Measurements from ENCODE around the gene MSI1.

MSI1 gene

GRCh38 chr12:120376934-120377572 is 8.1 kb upstream of the MSI1 start:
- DNase-seq (ENCODE audit: low read depth), result no peak

DNA sequence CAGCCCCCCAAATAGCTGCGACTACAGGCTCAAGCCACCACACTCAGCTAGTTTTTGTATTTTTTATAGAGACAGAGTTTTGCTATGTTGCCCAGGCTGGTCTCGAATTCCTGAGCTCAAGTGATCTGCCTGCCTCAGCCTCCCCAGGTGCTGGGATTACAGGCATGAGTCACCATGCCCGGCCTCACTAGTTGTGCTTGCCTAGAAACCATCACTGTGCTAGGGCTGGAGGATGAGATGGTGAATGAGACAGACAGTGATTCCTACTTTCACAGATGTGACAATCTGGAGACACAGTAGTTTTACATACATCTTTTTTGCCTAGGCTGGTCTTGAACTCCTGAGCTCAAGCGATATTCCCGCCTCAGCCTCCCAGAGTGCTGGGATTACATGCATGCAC is 7.5 kb upstream of the MSI1 start:
- DNase-seq (ENCODE audit: low read depth), result no peak

DNA sequence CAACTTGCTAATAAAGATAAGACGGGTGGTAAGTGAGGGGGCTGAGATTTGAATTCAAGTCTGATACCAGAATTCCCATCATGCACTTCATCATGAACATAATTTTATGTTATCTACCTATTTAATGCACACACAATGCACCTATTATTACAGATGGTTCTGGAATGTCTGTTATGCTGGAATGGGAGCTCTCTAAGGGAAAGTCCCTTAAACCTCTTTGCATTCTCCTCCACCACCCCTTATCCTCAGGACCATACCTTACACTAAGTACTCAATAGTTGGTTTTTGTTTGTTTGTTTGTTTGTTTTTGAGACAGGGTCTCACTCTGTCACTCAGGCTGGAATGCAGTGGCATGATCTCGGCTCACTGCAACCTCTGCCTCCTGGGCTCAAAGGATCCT is 7.0 kb upstream of the MSI1 start:
- DNase-seq (ENCODE audit: low read depth), result no peak

DNA sequence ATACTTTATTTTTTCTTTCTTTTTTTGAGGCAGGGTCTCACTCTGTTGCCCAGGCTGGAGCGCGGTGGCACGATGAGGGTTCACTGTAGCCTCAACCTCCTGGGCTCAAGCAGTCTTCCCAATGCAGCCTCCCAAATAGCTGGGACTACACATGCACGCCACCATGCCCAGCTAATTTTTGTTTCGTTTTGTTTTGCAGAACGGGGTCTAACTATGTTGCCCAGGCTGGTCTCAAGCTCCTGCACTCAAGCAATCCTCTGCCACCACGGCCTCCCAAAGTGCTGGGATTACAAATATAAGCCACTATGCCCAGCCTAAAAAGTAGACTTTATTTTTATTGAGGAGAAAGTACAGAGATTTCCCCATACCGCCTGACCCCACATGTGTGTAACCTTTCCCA is 4.7 kb upstream of the MSI1 start:
- no peak for DNase-seq (ENCODE audit: low read depth)

DNA sequence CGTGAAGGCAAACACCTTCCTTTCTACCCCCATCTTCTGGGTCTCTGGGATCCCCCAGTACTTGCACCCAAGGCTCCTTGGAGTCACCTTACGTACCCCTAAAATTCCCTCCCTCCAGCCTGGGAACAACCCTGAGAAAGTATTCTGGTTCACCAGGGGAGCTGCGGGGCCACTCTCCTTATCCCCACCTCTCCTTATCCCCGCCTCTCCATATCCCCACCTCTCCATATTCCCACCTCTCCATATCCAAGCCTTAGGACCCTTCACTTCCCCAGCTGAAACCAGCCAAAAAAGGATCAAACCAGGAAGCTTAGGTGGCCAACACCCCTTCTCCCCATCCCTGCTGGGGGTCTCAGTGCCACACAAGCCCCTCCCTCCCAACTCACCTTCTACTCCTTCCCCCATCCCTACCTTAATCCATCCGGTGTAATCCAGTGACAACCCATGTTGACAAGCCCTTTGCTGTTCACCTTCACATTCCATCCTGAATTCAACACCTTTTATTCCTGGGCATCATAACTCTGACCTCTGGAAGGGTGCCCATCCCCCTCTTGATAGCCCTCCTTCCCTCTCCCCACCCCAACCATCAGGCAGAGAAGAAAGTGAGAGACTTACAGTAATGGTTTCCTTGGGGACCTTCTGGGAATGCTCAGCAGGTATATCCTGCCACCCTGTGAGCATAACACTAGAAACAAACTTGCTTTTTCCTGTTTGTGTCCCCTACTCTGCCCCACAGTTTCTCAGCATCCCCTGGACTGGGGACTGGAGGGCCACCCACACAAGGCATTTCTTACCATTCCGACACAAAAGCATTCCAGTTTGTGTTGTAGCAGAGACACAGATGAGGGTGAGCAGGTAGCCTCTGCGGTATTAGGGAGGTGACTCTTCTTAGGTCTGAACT is 1.6 kb upstream of the MSI1 start:
- DNase-seq (ENCODE audit: low read depth), result no peak

- DNase-seq (ENCODE audit: low read depth), result no peak
Measured at GRCh38 chr12:120369603-120370342, 809 bp upstream of the MSI1 start.

DNA sequence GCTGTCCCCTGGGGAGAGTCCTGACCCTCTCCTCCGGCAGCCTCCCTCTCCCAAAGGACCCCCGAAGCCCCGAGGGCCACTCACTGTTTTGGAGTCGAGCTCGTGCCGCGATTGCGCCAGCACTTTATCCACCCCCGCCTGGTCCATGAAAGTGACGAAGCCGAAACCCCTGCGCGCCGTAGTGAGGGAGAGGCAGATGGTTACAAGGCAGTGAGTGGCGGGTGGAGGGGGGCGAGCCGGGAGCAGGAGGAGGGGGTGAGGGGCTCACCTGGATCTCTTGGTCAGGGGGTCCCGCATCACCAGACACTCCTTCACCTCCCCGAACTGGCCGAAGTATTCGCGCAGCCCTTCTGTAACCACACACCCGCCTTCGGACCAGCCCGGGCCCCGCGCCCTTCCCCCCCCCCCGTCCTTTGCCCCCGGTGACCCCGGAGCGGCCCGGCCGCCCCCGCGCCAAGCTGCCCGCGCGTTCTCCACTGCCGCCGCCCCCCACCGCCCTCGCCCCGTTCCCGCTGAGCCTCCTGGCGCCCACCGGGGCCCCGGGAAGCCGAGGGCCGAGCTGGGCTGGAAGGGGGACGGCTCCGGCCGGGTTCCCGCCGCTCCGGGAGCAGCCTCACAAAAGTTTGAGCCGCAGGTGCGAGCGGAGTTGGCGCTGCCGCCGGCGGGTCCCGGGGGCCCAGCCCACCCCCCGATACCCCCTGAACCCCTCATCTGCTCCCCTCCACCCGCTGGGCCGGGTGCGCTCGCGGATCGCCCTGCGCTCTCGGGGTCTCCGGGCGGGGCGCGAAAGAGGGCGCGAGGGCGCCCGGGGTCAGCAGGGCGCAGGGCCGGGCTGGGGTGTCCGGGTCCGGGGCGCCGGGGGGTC is 808 bp downstream of the MSI1 start:
- DNase-seq (ENCODE audit: low read depth), result peak; percentile 22

GRCh38 chr12:120367233-120367923 is 1.6 kb downstream of the MSI1 start:
- no peak for DNase-seq (ENCODE audit: low read depth)

DNA sequence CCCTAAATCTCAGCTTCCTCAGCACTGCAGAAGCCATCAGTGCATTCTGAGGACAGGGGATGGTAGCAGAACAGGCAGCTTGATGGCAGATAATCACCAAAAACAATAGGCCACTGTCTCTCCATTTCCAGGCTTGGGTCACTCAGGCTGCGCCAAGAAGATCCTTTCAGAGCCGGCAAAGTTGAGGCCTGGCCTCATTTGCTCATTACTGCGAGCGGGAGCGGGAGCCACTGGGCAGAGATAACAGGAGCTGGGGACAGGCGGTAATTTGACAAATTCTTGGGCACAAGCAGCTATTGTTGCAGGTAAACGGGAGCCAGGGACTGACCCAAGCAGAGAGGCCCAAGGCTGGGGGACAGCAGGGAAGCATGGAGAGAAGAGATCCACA is 2.1 kb downstream of the MSI1 start:
- no peak for DNase-seq (ENCODE audit: low read depth)

DNA sequence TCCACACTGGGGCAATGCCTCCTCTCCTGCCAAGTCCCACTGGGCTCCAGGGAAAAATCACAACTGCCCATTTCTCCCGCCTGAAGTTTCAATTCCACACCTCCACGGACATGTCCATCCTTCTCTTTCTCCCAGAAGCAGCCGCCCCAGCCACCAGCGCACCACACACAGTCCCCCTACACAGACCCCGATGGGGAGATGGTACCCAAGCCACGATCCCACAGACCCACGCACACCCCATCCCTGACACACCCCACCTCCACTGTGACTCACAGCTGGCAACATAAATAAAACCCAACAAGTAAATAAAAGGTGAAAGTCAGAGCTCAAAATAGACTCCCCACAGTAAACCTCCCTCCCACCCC is 2.6 kb downstream of the MSI1 start:
- no peak for DNase-seq (ENCODE audit: low read depth)

- DNase-seq (ENCODE audit: low read depth), result no peak
Measured at GRCh38 chr12:120365675-120366340, 3.2 kb downstream of the MSI1 start.

DNA sequence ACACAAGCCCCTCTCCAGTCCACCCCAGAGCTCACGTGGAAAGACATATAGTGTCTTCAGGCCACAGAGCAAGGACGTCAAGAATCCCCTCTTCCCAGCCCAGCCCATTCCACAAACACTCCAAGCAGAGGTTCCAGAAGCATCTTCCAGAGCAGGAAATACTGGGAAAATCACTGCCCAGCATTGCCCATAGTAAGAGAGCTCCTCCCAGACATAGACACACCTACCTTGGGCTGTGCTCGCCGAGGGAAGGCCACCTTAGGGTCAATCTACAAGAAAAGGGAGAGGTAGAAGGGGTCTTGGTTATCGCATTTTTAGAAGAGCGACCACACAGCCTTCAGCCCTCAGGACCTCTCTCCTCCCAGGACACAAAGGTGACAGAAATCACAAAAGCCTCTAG is 4.5 kb downstream of the MSI1 start:
- DNase-seq (ENCODE audit: low read depth), result no peak

DNA sequence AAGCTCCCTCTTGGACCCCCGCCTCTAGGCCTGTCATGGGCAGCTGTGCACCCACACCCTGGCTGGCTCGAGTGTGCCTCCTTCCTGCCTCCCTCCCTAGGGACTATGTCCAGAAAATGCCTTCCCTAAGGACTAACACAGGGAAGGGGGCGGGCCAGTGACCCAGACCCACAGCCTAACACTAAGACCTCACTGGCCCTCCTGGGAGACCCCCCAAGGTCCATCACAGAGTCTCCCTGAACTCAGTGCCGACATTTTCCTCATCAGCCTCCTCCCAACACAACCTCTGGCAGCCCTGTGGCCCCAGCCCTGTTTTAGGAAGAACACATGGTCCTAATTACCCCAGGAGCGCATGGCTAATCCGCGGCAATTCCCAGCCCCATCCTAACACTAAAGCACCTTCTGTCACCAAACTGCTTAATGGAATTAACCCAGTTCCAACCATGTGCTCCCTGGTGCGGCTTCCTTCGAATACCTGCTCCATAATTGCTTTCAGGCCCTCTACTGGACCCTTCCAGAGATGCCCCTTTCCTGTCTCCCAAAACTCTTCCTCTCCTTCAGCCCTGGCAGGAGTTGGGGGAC is 5.6 kb downstream of the MSI1 start:
- DNase-seq (ENCODE audit: low read depth), result no peak

DNA sequence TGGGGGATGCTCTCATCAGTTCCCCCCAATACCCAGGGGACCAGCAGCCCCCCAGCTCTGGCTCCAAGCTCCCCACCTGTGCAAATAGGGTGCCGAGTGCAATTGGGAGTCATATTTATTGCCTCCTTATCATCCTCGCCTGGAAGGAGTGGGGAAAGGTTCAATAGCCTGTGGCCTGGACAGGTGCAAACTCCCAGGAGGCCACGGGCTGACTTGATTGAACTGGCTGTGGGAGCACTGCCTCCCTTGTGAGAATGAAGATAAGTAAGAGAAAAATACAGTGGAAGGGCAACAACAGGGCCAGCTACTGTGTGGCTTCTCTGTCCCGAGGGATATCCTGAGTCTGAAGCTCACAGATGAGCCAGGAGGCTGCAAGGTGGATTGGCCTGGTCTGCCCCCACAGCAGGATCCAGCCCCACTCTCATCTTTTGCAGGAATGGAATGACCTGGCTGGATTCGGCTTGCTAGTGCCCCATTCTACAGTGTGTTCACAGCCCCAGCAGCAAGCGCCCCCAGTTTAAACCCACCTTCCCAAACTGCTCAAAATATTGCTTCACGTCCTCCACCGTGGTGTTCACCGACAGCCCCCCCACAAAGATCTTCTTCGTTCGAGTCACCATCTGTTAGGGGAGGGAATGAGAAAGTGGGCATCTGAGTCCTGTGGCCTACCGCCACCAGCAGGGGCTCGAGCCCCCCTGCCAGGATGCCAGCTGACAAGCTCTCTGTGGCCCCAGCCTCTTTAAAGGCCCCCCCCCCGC is 6.3 kb downstream of the MSI1 start:
- DNase-seq (ENCODE audit: low read depth), result no peak

GRCh38 chr12:120361506-120362208 is 7.3 kb downstream of the MSI1 start:
- no peak for DNase-seq (ENCODE audit: low read depth)

DNA sequence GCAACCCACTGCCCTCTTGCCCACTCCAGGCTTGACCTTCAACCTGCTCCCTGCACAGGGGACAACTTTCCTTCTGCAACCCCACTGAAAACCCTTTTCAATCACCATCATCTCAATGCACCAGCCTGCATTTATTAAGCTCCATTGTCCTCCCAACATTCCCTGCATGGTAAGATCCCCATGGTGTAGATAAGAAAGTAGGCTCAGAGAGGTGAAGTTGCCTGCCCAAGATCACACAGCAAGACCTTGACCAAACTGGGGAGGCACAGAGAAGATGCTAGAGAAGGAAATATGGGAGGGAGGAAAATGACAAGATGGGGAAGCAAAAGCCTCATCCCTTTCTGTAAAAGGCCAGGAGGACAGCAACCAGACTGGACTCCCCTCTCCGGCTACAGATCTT is 9.8 kb downstream of the MSI1 start:
- no peak for DNase-seq (ENCODE audit: low read depth)

- no peak for DNase-seq (ENCODE audit: low read depth)
Measured at GRCh38 chr12:120358412-120359100, 10.4 kb downstream of the MSI1 start.

- DNase-seq (ENCODE audit: low read depth), result no peak
Measured at GRCh38 chr12:120357104-120357503, 11.9 kb downstream of the MSI1 start.
